HCT116 (cell line): ENCODE data around the gene ALDH9A1. TPM values are rescaled to one million over a fixed set of nuclear protein-coding genes. Genes with fewer than 3 reads are reported as not detected.

Experiments
- ATAC-seq: fragments of 200-7000 bp; cut with Tn5 transposase; 2 replicates; pipeline ENCODE4 v1.9.1; 2020; ENCODE audit warnings: mild to moderate bottlenecking, moderate library complexity
- BruUV-seq: library from RNA; stranded (reverse); fragments of 400-500 nt; replicated peaks from 2 replicates; lab custom pipeline; 2021; lab: Mats Ljungman, UMichigan
- CTCF ChIA-PET: fragments of 300-600 bp; sonication (Branson Sonifier 250); formaldehyde crosslinking; loops from one replicate; lab custom pipeline; 2021; ENCODE audit warnings: antibody characterized with exemption; lab: Charles Lee
- POLR2A ChIA-PET: fragments of 300-600, 350-600 bp; sonication (Branson Sonifier 250); formaldehyde crosslinking; loops from one replicate; lab custom pipeline; 2021; ENCODE audit warnings: antibody characterized with exemption; lab: Charles Lee
- RAD21 ChIA-PET, 2 experiments: fragments of 300-600 bp; sonication (Branson Sonifier 250); formaldehyde crosslinking; loops; one replicate each; lab custom pipeline; 2023; ENCODE audit warnings: low total read pairs in 2 of 2; ENCODE audit not compliant: uncharacterized antibody in 2 of 2, unreplicated experiment in 2 of 2, low non-redundant PET in 1 of 2; lab: Charles Lee
- DNase-seq: peaks from one replicate; pipeline ENCODE4 v3.0.0-alpha.2; 2010; ENCODE audit warnings: low read depth, low spot score
- H2AFZ ChIP-seq: fragments of 200-600 bp; shearing (Covaris generic), sonication (generic); 2 replicates; pipeline ENCODE4 v1.6.1; 2017; ENCODE audit warnings: low read depth, mixed run types, mixed read lengths, antibody characterized with exemption, low read length; ENCODE audit not compliant: poor library complexity, severe bottlenecking
- H3K27ac ChIP-seq: 2 replicates; pipeline ENCODE4 v1.5.1; 2012; ENCODE audit warnings: low read depth, low read length
- H3K27me3 ChIP-seq: fragments of 200-600 bp; sonication (generic); 2 replicates; pipeline ENCODE4 v1.6.1; 2016; ENCODE audit warnings: mixed run types, low read length, mixed read lengths; ENCODE audit not compliant: insufficient read depth
- H3K36me3 ChIP-seq, 2 experiments: fragments of 200-500 bp in 1 of 2; fragments of 200-600 bp in 1 of 2; sonication (Bioruptor generic) in 1 of 2; sonication (generic) in 1 of 2; 2 replicates each; pipeline versions ENCODE4 v1.5.1 to v1.6.1; 2014 to 2016; ENCODE audit warnings: low read length in 2 of 2, inconsistent platforms in 1 of 2, mixed read lengths in 1 of 2, mixed run types in 1 of 2; ENCODE audit not compliant: insufficient read depth in 2 of 2, control insufficient read depth in 1 of 2
- H3K4me1 ChIP-seq, 2 experiments: fragments of 200-600 bp in 1 of 2; sonication (generic) in 1 of 2; 2 replicates each; pipeline versions ENCODE4 v1.5.1 to v1.6.1; 2012 to 2017; ENCODE audit warnings: low read length in 2 of 2, inconsistent platforms in 1 of 2, mild to moderate bottlenecking in 1 of 2, mixed read lengths in 1 of 2, mixed run types in 1 of 2, moderate library complexity in 1 of 2; ENCODE audit not compliant: insufficient read depth in 2 of 2, control insufficient read depth in 1 of 2
- H3K4me2 ChIP-seq: fragments of 200-600 bp; sonication (generic); 2 replicates; pipeline ENCODE4 v1.6.1; 2017; ENCODE audit warnings: mixed run types, low read length, mixed read lengths
- H3K4me3 ChIP-seq, 2 experiments: fragments of 200-600 bp in 1 of 2; sonication (generic) in 1 of 2; replicated peaks in 1 of 2; 2 replicates each; pipeline ENCODE4 v1.5.1; 2011 to 2016; ENCODE audit warnings: low read length in 2 of 2, control low read depth in 1 of 2, low read depth in 1 of 2, mild to moderate bottlenecking in 1 of 2, mixed read lengths in 1 of 2, mixed run types in 1 of 2
- H3K79me2 ChIP-seq: fragments of 200-600 bp; sonication (generic); 2 replicates; pipeline ENCODE4 v1.6.1; 2017; ENCODE audit warnings: mild to moderate bottlenecking, mixed run types, low read length, moderate library complexity, mixed read lengths; ENCODE audit not compliant: insufficient read depth
- H3K9ac ChIP-seq: fragments of 200-600 bp; sonication (generic); 2 replicates; pipeline ENCODE4 v1.6.1; 2016; ENCODE audit warnings: low read length, mixed read lengths
- H3K9me2 ChIP-seq: fragments of 200-600 bp; sonication (generic), shearing (Covaris generic); 2 replicates; pipeline ENCODE4 v1.6.1; 2017; ENCODE audit warnings: mixed run types, mild to moderate bottlenecking, moderate library complexity; ENCODE audit not compliant: insufficient read depth
- H3K9me3 ChIP-seq, 2 experiments: fragments of 200-500 bp in 1 of 2; fragments of 200-600 bp in 1 of 2; sonication (Bioruptor generic) in 1 of 2; sonication (generic) in 1 of 2; 2 replicates each; pipeline ENCODE4 v1.6.1; 2014 to 2017; ENCODE audit warnings: low read length in 2 of 2, mixed read lengths in 2 of 2, inconsistent platforms in 1 of 2, low read depth in 1 of 2, mild to moderate bottlenecking in 1 of 2, mixed run types in 1 of 2, moderate library complexity in 1 of 2; ENCODE audit not compliant: control insufficient read depth in 1 of 2, insufficient read depth in 1 of 2
- H4K20me1 ChIP-seq: fragments of 200-600 bp; sonication (generic), shearing (Covaris generic); 2 replicates; pipeline ENCODE4 v1.6.1; 2017; ENCODE audit warnings: mixed run types, mild to moderate bottlenecking, moderate library complexity; ENCODE audit not compliant: insufficient read depth
- EZH2 ChIP-seq: fragments of 200-600 bp; sonication (generic); IDR thresholded peaks from 2 replicates; pipeline ENCODE4 v1.6.1; 2017; ENCODE audit warnings: antibody characterized with exemption, mixed run types
- EZH2phosphoT487 ChIP-seq: fragments of 200-600 bp; IDR thresholded peaks from 2 replicates; pipeline ENCODE4 v1.6.1; 2018; ENCODE audit warnings: antibody characterized with exemption, borderline replicate concordance
- SIN3A ChIP-seq: IDR thresholded peaks from 2 replicates; pipeline ENCODE4 v1.6.1; 2012; ENCODE audit warnings: low read depth
- SRF ChIP-seq: IDR thresholded peaks from 2 replicates; pipeline ENCODE4 v1.6.1; 2012; ENCODE audit warnings: low read depth
- ZFX ChIP-seq: fragments of 450-650 bp; IDR thresholded peaks from 2 replicates; pipeline ENCODE4 v1.6.1; 2017
- intact Hi-C: fragments of 100-400 bp; cut with micrococcal nuclease; formaldehyde crosslinking; loops from 2 replicates; pipeline ENCODE4 v1.10.0; 2022
- total RNA-seq: library from RNA; stranded (reverse); gene quantifications from one replicate; pipeline ENCODE4 v1.2.1, GENCODE V29; 2021; ENCODE audit not compliant: unreplicated experiment
- TF ChIP-seq, protein P1 (sequence below): IDR thresholded peaks from 2 replicates; pipeline ENCODE4 v1.6.1; 2011; ENCODE audit warnings: mild to moderate bottlenecking, low read length, moderate library complexity; ENCODE audit not compliant: insufficient replicate concordance; ENCODE audit errors: extremely low read depth

ALDH9A1 gene
- total RNA-seq, 1 experiment from 2014 or later = 46.0 TPM

DNA sequence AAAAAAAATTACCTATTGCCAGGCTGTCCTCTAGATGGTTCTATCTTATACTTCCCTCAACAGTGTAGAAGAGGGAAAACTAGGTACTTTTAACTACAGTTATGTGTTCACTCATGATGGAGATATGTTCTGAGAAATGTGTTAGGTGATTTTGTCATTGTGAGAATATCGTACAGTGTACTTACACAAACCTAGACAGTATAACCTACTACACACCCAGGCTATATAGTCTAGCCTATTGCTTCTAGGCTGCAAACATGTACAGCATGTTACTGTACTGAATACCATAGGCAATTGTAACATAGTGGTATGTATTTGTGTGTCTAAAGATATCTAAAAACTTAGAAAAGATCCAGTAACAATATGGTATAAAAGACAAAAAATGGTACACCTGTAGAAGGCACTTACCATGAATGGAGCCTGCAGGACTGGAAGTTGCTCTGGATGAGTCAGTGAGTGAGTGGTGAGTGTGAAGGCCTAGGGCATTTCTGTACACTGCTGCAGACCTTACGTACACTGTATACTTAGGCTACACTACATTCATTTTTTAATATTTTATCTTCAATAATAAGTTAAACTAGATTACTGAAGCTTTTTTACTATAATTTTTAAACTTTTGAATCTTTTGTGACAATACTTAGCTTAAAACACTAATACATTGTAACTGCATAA lies 54.2 kb downstream of the ALDH9A1 start:
- intact Hi-C loops = no loop called here
- CTCF ChIA-PET = no interaction called here
- Histone ChIP-seq H3K4me1 (peaks cover 6 to 16% of the 10 kb centered on the region in 2 experiments), H3K27ac (no peak overlapping the region), H4K20me1 (no peaks in the 10 kb centered on the region), H3K9me2 (no peaks in the 10 kb centered on the region), H3K79me2 (peaks cover 8% of the 10 kb centered on the region), H3K9ac (no peak overlapping the region), H2AFZ (no peak overlapping the region), H3K4me2 (no peak overlapping the region), H3K27me3 (no peaks in the 10 kb centered on the region), H3K9me3 (no peaks in the 10 kb centered on the region), H3K36me3 (no peaks in the 10 kb centered on the region), H3K4me3 (no peak overlapping the region)
- TF ChIP-seq, protein P1, sequence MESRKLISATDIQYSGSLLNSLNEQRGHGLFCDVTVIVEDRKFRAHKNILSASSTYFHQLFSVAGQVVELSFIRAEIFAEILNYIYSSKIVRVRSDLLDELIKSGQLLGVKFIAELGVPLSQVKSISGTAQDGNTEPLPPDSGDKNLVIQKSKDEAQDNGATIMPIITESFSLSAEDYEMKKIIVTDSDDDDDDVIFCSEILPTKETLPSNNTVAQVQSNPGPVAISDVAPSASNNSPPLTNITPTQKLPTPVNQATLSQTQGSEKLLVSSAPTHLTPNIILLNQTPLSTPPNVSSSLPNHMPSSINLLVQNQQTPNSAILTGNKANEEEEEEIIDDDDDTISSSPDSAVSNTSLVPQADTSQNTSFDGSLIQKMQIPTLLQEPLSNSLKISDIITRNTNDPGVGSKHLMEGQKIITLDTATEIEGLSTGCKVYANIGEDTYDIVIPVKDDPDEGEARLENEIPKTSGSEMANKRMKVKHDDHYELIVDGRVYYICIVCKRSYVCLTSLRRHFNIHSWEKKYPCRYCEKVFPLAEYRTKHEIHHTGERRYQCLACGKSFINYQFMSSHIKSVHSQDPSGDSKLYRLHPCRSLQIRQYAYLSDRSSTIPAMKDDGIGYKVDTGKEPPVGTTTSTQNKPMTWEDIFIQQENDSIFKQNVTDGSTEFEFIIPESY = no peak
- no peak for TF ChIP-seq SRF
- TF ChIP-seq EZH2phosphoT487 = no peak
- no peak for TF ChIP-seq ZFX
- no peak for TF ChIP-seq SIN3A
- no peak for TF ChIP-seq EZH2
- ATAC-seq (no peak), DNase-seq (no peak)
- POLR2A ChIA-PET = no interaction called here
- no TSS peak for BruUV-seq
- RAD21 ChIA-PET = no interaction called here
